DMS 273 (cell line): ENCODE measurements around the gene SLC7A14.

Experiments used
- DNase-seq: peaks from one replicate; lab custom pipeline; 2025; ENCODE audit not compliant: unreplicated experiment; lab: John Stamatoyannopoulos, UW

SLC7A14 gene

DNA sequence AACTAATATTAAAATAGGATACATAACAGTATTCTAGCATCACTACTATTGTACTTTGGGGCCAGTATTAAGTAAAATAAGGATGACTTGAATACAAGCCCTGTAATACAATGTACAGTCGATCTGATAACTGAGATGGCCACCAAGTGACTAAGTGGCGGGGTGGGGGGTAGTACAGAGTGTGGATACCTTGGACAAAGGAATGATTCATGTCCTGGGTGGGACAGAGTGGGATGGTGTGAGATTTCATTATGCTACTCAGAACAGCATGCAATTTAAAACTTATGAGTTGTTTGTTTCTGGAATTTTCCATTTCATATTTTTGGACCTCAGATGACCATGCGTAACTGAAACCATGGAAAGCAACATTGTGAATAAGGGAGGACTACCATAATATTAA lies 46.0 kb downstream of the SLC7A14 start:
- no peak for DNase-seq

- peak; percentile 65 for DNase-seq
Measured at GRCh38 chr3:170536712-170537111, 49.2 kb downstream of the SLC7A14 start.

GRCh38 chr3:170534227-170534626 lies 51.6 kb downstream of the SLC7A14 start:
- DNase-seq: no peak

GRCh38 chr3:170532573-170532972 lies 53.3 kb downstream of the SLC7A14 start:
- peak; percentile 40 for DNase-seq

DNA sequence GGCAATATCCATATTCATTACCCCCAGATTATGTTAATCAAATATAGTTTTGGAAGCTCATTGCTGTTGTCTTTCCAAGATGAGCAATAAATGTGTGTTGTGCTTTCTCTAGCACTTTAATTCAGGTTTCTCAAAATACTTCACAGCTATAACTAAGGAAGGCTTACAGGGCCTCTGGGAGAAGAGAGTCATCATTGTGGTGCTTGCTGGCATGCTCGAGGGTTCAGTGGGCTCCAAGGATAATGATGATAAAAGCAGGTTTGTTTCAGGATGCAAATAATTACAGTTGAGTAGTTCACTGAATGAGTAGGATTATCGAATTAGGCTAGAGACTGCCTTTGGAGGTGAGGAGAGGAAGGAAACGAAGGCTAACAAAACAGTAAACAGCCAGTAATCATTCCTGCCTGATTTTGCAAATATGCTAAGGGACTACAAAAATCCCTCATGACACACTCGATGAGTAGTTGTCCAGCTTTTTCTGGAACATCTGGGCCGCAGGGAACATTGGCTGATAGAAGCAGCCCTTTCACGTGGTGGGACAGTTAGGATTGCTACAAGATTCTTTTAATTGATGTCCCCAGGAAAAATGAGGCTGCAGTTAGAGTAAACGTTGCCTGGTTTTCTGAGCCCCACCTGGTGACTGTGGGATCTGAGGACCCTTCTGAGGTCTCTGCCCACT lies 54.1 kb downstream of the SLC7A14 start:
- no peak for DNase-seq

GRCh38 chr3:170531054-170531453 lies 54.8 kb downstream of the SLC7A14 start:
- no peak for DNase-seq

GRCh38 chr3:170529912-170530311 lies 56.0 kb downstream of the SLC7A14 start:
- no peak for DNase-seq

GRCh38 chr3:170529346-170529745 lies 56.5 kb downstream of the SLC7A14 start:
- DNase-seq: peak; percentile 84

DNA sequence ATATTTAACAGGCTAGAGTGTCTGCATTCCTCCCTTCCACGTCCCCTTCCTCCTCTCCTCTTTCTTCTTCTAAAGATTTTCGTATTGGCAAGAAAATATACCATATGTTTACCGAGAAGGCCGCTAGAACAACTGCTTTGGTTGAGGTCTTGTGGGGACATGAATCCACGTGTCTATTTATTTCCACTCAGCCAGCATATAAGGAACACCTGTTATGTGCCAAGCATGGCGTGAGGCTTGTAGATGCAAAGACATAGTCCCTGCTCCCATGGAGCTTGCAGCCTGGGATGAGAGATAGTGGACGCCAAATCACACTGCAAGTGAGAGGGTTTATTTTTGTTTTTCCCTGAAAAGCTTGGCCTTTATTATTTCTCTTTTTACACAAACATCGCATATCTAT lies 57.1 kb downstream of the SLC7A14 start:
- DNase-seq: peak; percentile 95

DNA sequence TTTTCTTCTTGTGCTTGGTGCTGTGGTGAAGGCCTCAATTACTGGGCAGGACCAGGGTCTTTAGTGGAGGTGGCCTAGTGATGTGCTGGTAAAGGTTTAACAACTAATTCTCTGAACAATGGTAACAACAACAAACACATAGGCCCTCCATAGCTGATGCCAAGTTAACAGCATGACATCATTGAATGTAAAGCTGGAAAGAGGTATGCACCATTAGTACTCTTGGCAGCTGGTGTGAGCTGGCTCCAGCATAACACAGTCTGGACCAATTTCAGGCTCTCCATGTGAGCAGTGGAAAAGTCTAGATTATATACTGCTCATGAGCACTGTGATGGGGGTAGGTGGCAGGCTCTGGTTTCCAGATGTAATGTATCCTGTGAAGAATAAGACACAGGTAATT lies 61.8 kb downstream of the SLC7A14 start:
- DNase-seq: peak; percentile 86

DNA sequence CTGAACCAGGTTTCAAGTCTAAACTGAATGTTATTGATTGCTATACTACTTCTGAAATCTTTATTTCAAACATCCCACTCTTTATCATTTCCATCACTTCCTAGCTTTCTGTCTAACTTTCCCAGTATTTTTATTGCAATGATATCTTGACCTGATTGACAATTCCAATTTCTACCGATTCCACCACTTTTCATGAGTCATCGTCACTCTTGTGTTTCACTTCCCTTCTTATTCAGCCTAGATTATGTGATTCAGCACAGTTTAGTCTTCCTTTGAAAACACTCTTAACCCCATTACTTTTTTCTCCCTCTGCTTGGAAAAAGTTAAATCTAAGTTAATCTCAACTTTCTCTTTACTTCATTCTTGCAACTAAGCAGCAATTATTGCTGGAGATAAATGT lies 62.6 kb downstream of the SLC7A14 start:
- no peak for DNase-seq

GRCh38 chr3:170522201-170522600 lies 63.7 kb downstream of the SLC7A14 start:
- DNase-seq: no peak

DNA sequence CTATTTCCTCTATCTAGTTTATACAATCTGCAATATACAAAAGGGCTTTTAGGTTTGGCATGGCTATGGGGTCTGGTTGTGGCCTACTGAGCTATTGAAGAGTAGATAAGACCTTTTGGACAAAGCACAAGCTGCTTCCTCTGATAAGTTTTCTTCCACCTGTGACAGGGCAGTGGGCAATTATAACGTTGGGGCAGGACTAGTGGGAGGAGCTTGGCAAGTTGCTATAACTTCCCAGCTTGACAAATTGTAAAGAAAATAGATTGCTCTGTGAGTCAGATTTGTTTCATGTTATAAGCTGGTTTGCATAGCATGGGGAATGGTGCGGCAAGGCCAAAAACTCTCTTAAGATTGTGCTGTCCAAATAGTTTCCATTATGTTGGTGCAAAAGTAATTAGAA lies 64.9 kb downstream of the SLC7A14 start:
- DNase-seq: peak; percentile 49

DNA sequence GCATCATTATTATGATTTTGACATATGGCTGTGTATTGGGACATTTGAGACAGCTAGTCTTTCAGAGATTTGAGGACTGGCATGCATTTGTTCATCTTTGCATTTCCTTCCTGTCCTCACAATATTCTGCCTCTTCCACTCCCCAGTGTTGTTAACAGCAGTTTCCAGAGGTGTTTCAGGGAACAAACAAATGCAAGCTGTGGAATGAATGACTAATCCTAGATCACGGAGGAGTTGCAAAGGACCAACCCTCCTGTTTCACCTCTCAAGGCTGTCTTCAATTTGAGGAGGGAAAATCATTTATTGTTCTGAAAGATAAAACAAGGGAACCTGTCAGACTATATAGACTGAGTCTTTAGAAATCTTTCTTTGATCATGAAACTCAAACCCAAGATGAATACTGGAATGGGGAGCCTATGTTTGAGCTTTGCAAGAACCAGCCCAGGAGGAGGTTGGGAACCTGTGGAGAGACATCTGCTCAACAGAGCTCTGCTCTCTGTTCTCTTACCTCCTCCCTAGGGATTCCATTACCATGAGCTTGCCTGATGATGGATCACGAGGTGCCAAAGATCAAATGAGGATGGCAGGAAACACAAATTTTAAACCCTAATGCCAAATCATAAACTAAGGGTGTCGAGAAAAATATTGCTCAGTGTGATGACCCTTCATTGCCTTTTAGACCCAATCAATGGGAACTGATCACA lies 68.5 kb downstream of the SLC7A14 start:
- DNase-seq: peak; percentile 67

- DNase-seq: no peak
Measured at GRCh38 chr3:170513642-170514041, 72.2 kb downstream of the SLC7A14 start.

DNA sequence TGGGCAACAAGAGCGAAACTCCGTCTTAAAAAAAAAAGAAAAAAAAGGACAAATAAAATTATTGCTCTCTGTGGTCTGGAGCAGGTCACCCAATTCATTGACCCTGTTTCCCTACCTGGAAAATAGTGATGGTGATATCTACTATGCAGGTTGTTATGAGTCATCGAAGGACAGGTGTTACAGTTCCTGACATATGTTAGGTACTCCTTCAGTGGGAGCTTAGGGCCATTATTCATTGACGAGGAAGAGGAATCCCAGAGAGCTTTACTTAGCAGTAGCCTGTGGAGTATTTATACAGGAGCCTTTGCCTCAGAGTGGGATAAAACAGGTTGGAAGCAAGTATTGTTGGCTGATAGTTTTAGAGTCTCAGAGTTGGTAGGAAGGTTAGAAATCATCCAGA lies 74.5 kb downstream of the SLC7A14 start:
- no peak for DNase-seq

- DNase-seq: no peak
Measured at GRCh38 chr3:170508839-170509238, 77.0 kb downstream of the SLC7A14 start.

DNA sequence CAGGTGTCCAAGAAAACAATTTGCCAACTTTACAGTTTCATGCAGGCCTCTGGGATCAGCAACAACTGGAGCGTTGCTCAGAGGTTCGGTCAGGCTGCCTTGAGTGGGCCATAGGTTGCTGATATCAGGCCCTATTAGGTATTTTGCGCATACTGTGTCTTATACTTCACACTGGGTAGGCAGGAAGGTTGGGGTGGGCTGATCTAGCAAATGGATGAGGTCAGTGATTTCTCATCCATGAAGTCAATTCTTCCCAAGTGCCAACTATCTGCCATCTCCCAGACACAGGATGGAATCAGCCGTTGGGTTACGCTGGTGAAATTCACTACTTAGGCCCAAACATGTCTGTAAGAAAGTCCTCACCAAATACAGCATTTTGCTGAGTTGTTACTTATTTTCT lies 77.6 kb downstream of the SLC7A14 start:
- DNase-seq: no peak

DNA sequence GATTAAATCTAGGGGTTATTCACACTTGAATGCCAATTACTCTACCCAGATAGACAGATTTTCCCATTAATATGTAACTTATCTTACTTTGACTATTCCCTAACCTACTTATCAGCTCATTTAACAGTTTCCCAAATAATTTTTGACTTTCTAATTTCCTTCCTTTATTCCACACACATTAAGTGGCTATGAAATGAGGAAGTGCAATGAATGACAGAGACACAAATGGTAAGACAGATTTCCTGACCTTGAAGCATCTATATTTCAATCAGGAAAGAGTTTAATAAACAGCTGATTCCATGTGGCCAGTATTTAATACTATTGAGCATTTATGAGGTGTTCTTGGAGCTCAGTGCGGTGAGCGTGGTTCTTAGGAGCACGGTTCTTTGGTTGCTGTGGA lies 78.8 kb downstream of the SLC7A14 start:
- no peak for DNase-seq

DNA sequence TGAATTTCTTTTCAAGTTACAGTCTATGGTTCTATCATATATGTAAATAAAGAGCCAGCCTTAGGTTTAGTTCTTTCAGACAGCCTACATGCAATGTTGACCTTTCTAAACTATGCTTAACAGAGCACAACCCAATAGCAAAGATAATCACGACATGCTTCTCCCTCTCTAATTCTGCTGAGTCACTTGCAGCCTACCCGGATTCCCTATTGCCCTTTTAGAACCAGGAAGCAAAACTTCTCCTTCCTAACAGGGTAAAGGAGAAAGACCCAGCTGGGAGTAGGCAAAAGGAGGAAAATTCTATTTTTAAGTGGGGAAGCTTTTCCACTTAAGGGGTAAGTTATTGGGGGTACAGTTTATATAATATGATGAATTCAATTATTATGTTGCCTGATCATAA lies 79.3 kb downstream of the SLC7A14 start:
- DNase-seq: peak; percentile 46

GRCh38 chr3:170502297-170502696 lies 83.6 kb downstream of the SLC7A14 start:
- DNase-seq: no peak

GRCh38 chr3:170500995-170501394 lies 84.9 kb downstream of the SLC7A14 start:
- DNase-seq: no peak

DNA sequence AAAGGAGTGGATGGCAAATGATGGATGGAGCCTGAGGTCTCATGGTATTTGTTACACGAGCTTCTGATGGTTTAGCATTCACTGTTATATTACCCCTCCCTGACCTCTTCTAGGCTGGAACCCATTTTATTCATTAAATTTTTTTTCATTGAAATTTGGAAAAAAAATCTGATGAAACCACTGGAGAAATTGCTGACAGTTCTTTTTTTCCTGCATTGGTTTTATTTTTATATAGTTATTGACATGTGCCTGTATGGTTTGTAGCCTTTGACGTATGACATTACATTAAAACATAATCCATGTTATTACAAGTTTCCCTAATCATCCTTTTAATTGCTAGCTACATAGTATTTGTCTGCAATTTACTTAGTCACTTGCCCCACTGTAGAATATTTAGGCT lies 85.4 kb downstream of the SLC7A14 start:
- DNase-seq: no peak
